Glutamatergic neuron (in vitro differentiated cells): ENCODE measurements around the gene LRRIQ3. TPM values are rescaled to one million over a fixed set of nuclear protein-coding genes. Genes with fewer than 3 reads are reported as not detected.

Experiments used
- DNase-seq: peaks from one replicate; pipeline ENCODE4 v3.0.0; 2022
- H3K27ac Mint-ChIP-seq: one replicate; pipeline ENCODE4 v1.8.0; 2020; ENCODE audit warnings: mild to moderate bottlenecking, mixed read lengths, inconsistent platforms; ENCODE audit not compliant: unreplicated experiment
- H3K27me3 Mint-ChIP-seq: one replicate; pipeline ENCODE4 v1.8.0; 2020; ENCODE audit warnings: mild to moderate bottlenecking, moderate library complexity, mixed read lengths, inconsistent platforms; ENCODE audit not compliant: unreplicated experiment
- H3K36me3 Mint-ChIP-seq: one replicate; pipeline ENCODE4 v1.8.0; 2020; ENCODE audit warnings: mild to moderate bottlenecking, mixed read lengths, inconsistent platforms; ENCODE audit not compliant: unreplicated experiment
- H3K4me1 Mint-ChIP-seq: one replicate; pipeline ENCODE4 v1.8.0; 2020; ENCODE audit warnings: mild to moderate bottlenecking, low read depth, mixed read lengths, inconsistent platforms; ENCODE audit not compliant: unreplicated experiment
- H3K4me3 Mint-ChIP-seq: one replicate; pipeline ENCODE4 v1.8.0; 2020; ENCODE audit warnings: mild to moderate bottlenecking, mixed read lengths, inconsistent platforms; ENCODE audit not compliant: unreplicated experiment
- H3K9me3 Mint-ChIP-seq: one replicate; pipeline ENCODE4 v1.8.0; 2020; ENCODE audit warnings: mild to moderate bottlenecking, moderate library complexity, mixed read lengths, inconsistent platforms; ENCODE audit not compliant: unreplicated experiment
- CTCF ChIP-seq: fragments of 200-600 bp; sonication (generic); IDR thresholded peaks from one replicate; pipeline ENCODE4 v1.5.0; 2021; ENCODE audit not compliant: partially characterized antibody, unreplicated experiment
- long read RNA-seq: library from polyadenylated mRNA; unstranded; transcript quantifications from one replicate; pipeline ENCODE4 v2.0.0, GENCODE V29; 2020; ENCODE audit not compliant: unreplicated experiment
- total RNA-seq: library from RNA; stranded (reverse); fragmentation: NEBNext Ultra II Directional; extraction: Animal tissue kit (Norgen Biotek cat#: 25700); gene quantifications from one replicate; pipeline ENCODE4 v1.2.1, GENCODE V29; 2021; ENCODE audit not compliant: unreplicated experiment

LRRIQ3 gene, protein sequence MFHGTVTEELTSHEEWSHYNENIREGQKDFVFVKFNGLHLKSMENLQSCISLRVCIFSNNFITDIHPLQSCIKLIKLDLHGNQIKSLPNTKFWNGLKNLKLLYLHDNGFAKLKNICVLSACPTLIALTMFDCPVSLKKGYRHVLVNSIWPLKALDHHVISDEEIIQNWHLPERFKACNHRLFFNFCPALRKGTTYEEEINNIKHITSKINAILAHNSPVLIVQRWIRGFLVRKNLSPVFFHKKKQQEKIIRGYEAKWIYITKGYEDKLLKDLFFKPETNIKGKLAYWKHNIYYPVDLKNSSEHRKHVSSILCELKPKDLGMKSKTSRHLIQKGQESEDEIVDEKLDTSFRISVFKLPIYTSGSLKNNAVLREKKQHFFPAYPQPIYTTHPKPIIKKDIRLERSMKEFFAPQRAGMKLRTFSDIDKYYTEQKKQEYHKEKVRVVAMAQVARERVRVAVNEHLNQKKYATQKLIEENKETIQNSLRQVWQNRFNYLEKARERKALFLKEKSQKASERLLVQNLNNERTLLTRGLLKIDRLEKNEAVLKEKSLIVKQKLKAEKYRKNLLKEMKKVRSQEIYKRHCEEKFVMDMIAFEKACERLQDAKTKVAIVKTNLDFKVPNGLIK
- 0.20 TPM for total RNA-seq
- long read RNA-seq: 0 reads

- no peak for TF ChIP-seq CTCF
- H3K4me1 Mint-ChIP-seq: no peaks in the 10 kb centered on the region
- H3K4me3 Mint-ChIP-seq: peak within 1 kb of the TSS; percentile 83
- peak within 1 kb of the TSS; percentile 87 for H3K27ac Mint-ChIP-seq
- DNase-seq: peak; percentile 97
- no peaks in the 10 kb centered on the region for H3K36me3 Mint-ChIP-seq
- H3K9me3 Mint-ChIP-seq: peaks cover 4% of the 10 kb centered on the region
- peaks cover 3% of the 10 kb centered on the region for H3K27me3 Mint-ChIP-seq
These were observed at the start of gene LRRIQ3, which contains the start of gene FPGT for GRCh38 chr1:74197657-74198552. TSS of gene LRRIQ3 (minus strand) at chr1:74198176. CDS start at chr1:74183684, 14,492 bp downstream. TSS of gene FPGT (plus strand) at chr1:74198242. CDS start at chr1:74198279, 37 bp downstream.

DNA sequence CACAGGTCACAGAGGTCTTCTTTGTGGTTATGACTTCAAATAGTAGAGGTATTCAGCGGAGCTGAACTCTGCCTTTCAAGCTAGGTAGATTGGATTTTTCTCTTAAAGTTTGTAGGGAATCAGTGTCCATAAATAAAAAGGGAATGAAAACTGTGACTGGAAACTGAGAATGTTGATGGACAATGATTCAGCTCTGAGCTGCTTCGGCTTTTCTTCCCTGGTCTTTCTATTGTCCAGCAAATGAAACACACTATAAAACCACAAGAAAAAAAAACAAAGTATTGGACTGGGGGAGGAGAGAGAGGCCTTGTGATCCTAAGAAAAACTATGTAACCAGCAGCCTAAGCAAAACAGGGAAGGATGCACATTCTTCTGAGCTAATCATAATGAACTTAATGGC, 48.3 kb upstream of the LRRIQ3 start:
- Mint-ChIP-seq H3K4me3 (no peak overlapping the region), H3K27me3 (peaks cover 2% of the 10 kb centered on the region), H3K27ac (no peak overlapping the region), H3K36me3 (peaks cover 5% of the 10 kb centered on the region), H3K4me1 (no peaks in the 10 kb centered on the region), H3K9me3 (peaks cover 2% of the 10 kb centered on the region)
- TF ChIP-seq CTCF: no peak
- DNase-seq: no peak

DNA sequence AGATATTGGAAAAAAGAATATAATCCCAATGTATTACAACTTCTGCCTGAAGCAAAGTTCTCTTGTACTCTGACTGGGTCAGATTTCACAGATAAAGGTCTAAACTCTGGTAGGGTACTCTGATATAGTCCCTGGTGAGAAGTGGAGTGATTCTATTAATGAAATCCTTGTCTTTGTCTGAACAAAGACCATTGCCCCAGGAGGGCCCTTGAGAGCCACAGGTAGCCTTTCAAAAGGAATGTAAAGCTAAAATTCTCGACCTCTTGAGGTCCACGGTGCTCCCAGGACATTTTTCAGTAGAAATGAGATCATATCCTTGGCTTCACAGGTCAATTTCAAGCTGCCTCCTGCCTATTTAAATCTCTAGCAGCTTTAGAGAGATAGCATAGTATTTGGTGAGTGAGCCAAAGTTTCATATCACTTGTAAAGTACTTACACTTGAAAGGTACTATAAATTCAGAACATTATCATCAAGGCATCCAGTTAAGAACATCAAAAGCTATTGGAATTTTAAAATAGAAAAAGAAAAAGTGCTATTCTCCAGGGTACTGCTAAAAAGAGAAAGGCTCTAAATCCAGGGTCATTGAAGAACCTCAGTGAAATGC, 47.3 kb upstream of the LRRIQ3 start:
- no peak for TF ChIP-seq CTCF
- Mint-ChIP-seq H3K36me3 (peaks cover 5% of the 10 kb centered on the region), H3K4me3 (no peak overlapping the region), H3K9me3 (peaks cover 2% of the 10 kb centered on the region), H3K4me1 (no peaks in the 10 kb centered on the region), H3K27ac (no peak overlapping the region), H3K27me3 (peaks cover 2% of the 10 kb centered on the region)
- no peak for DNase-seq

GRCh38 chr1:74237787-74238186, 39.8 kb upstream of the LRRIQ3 start:
- peaks cover 2% of the 10 kb centered on the region for H3K9me3 Mint-ChIP-seq
- H3K36me3 Mint-ChIP-seq: no peaks in the 10 kb centered on the region
- H3K27ac Mint-ChIP-seq: no peak overlapping the region
- H3K4me1 Mint-ChIP-seq: no peaks in the 10 kb centered on the region
- peaks cover 1% of the 10 kb centered on the region for H3K27me3 Mint-ChIP-seq
- no peak for DNase-seq
- no peak for TF ChIP-seq CTCF
- no peak overlapping the region for H3K4me3 Mint-ChIP-seq
